Nephron (organoid): ENCODE results near the gene FMNL2.
A peak's percentile ranks its signal among the peaks of the same experiment; 100 is the strongest.

Experiments used
- H3K27ac Mint-ChIP-seq, 3 experiments: 2 replicates each; pipeline ENCODE4 v1.8.0; 2020; ENCODE audit warnings: mixed read lengths in 3 of 3, mild to moderate bottlenecking in 2 of 3, moderate library complexity in 1 of 3
- H3K27me3 Mint-ChIP-seq: 2 replicates; pipeline ENCODE4 v1.8.0; 2021; ENCODE audit warnings: low read depth, mild to moderate bottlenecking, moderate library complexity, mixed read lengths
- H3K36me3 Mint-ChIP-seq: 2 replicates; pipeline ENCODE4 v1.8.0; 2020; ENCODE audit warnings: low read depth, mixed read lengths
- H3K4me1 Mint-ChIP-seq: 2 replicates; pipeline ENCODE4 v1.8.0; 2020; ENCODE audit warnings: mixed read lengths
- H3K4me3 Mint-ChIP-seq, 3 experiments: 2 replicates each; pipeline ENCODE4 v1.8.0; 2020; ENCODE audit warnings: mild to moderate bottlenecking in 3 of 3, mixed read lengths in 3 of 3, moderate library complexity in 2 of 3
- H3K9me3 Mint-ChIP-seq: 2 replicates; pipeline ENCODE4 v1.8.0; 2020; ENCODE audit warnings: mixed read lengths
- TF ChIP-seq, protein P1 (sequence below), 3 experiments: fragments of 200-600 bp; sonication (generic); IDR thresholded peaks; one replicate each; pipeline ENCODE4 v1.5.0; 2021; ENCODE audit warnings: antibody characterized with exemption in 3 of 3; ENCODE audit not compliant: unreplicated experiment in 3 of 3

The FMNL2 gene

DNA sequence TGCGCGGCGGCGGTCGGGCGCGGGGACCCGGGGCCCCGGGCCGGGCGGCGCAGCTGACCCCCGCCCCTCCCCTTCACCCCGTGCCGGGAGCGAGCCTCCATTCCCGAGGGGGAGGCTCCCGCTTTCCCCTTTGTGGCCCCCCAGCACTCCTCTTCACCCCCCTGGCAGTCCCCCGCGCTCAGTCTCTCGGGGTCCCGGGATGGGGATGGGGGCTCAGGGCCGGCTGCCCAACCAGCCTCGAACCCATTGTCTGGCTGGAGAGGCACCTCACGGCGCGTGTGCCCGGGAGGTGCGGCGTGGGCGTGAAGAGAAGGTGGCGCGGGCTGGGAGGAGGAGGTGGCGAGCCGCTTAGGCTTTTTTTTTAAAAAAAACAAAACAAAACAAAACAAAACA is 748 bp downstream of the FMNL2 start:
- Mint-ChIP-seq H3K9me3 (no peaks in the 10 kb centered on the region), H3K27me3 (no peaks in the 10 kb centered on the region), H3K4me1 (peaks cover 45% of the 10 kb centered on the region), H3K27ac (no peak overlapping the region), H3K36me3 (no peaks in the 10 kb centered on the region), H3K4me3 (peak overlapping the region; percentile 88 to 97 (median 91))
- TF ChIP-seq, protein P1, sequence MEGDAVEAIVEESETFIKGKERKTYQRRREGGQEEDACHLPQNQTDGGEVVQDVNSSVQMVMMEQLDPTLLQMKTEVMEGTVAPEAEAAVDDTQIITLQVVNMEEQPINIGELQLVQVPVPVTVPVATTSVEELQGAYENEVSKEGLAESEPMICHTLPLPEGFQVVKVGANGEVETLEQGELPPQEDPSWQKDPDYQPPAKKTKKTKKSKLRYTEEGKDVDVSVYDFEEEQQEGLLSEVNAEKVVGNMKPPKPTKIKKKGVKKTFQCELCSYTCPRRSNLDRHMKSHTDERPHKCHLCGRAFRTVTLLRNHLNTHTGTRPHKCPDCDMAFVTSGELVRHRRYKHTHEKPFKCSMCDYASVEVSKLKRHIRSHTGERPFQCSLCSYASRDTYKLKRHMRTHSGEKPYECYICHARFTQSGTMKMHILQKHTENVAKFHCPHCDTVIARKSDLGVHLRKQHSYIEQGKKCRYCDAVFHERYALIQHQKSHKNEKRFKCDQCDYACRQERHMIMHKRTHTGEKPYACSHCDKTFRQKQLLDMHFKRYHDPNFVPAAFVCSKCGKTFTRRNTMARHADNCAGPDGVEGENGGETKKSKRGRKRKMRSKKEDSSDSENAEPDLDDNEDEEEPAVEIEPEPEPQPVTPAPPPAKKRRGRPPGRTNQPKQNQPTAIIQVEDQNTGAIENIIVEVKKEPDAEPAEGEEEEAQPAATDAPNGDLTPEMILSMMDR (IDR thresholded peaks at IDR 0.05; ENCODE audit: unreplicated experiment in 3 of 3) = no peak

DNA sequence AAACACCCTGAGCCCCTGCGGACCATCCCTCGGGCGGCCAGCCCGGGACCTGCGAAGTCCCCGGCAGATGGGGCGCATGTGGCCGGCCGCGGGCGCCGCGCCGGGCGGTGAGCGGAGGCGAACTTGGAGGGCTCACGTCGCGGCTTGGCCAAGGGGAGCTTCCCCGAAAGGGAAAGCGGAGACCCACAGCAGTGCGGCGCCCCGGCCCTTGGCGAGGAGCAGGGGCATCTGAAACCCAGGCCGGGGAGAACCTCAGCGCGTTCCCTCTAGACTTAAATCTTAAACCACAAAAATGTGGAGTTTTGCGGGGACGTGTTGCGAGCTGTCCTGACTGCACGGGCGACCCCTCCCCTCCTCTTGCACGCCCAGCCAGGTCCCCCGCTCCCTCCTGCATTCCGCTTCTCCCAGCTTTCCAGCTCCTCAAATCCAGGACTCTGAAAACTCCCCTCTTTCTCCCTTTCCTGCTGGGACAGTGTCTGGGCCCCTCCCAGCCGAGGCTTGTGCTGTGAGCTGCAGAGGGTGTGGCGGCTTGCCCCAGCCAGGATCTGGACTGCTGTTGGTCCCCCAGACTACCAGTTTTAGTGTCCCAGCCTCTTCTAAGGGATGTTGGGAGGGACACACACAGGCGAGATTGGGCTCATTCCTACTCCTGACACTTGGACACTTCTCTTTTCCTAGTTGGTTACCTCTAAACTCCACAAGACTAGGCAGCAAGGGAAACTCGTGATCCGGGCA is 1.3 kb downstream of the FMNL2 start:
- Mint-ChIP-seq H3K4me1 (peaks cover 46% of the 10 kb centered on the region), H3K36me3 (no peaks in the 10 kb centered on the region), H3K9me3 (no peaks in the 10 kb centered on the region), H3K27me3 (no peaks in the 10 kb centered on the region), H3K27ac (peak overlapping the region; percentile 86 to 92 (median 87)), H3K4me3 (peak overlapping the region; percentile 88 to 97 (median 91))
- TF ChIP-seq, protein P1 (IDR thresholded peaks at IDR 0.05; ENCODE audit: unreplicated experiment in 3 of 3) = no peak

DNA sequence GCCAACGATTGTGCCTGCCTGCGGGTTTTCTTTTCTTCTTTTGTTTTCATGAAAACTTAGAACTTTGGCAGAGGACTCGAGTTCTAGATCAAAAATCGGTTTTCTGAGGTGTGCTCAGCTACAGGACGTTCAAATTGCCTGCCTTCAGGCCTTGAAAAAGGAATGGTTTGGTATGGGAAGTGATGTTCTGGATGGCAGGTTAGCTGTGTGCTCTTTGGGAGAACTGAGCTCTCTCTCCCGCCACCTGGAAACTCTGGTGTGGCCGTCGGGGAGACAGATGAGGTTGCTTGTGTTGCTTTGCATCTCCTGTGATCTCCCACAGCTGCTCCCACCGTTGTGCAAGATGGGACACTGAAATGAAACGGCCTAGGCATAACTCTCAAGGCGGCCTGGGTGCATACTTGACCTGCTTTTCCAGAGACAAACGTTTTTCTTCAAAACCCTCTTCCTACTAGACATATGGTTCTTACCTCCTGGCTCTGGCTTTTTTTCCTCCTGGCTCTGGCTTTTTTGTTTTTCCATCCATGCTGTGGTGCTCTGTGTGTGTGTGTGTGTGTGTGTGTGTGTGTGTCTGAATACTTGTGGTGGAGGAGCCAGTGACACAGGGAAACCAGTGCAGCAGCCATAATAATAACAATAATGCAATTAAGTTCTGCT is 2.0 kb downstream of the FMNL2 start:
- H3K27me3 Mint-ChIP-seq = no peaks in the 10 kb centered on the region
- TF ChIP-seq, protein P1 (IDR thresholded peaks at IDR 0.05; ENCODE audit: unreplicated experiment in 3 of 3) = no peak
- no peaks in the 10 kb centered on the region for H3K9me3 Mint-ChIP-seq
- H3K27ac Mint-ChIP-seq = peak overlapping the region; percentile 86 to 92 (median 87)
- peaks cover 48% of the 10 kb centered on the region for H3K4me1 Mint-ChIP-seq
- no peaks in the 10 kb centered on the region for H3K36me3 Mint-ChIP-seq
- H3K4me3 Mint-ChIP-seq = peak overlapping the region; percentile 88 to 97 (median 91)

DNA sequence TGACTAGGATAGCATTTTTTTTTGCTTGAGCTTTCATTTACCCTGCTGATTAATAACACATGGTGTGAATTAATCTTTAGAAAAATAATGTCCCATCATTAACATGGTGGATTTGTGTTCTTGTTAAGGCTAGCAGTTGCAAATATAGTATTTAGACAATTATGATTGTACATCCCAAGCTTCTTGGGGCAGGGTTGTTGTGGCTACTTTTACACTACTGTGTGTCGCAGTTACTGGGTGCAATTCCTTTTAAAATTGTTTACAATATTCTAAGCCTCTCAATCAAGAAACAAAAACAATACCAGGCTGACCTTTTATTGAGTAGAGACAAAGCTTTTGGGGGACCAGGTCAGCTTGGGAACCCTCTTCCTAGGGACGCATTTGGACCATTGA is 2.5 kb downstream of the FMNL2 start:
- Mint-ChIP-seq H3K27ac (peak overlapping the region; percentile 87 to 92 (median 89)), H3K9me3 (no peaks in the 10 kb centered on the region), H3K27me3 (no peaks in the 10 kb centered on the region), H3K4me3 (peak overlapping the region; percentile 88 to 97 (median 91)), H3K4me1 (peaks cover 48% of the 10 kb centered on the region), H3K36me3 (peaks cover 2% of the 10 kb centered on the region)
- TF ChIP-seq, protein P1 (IDR thresholded peaks at IDR 0.05; ENCODE audit: unreplicated experiment in 3 of 3) = no peak

DNA sequence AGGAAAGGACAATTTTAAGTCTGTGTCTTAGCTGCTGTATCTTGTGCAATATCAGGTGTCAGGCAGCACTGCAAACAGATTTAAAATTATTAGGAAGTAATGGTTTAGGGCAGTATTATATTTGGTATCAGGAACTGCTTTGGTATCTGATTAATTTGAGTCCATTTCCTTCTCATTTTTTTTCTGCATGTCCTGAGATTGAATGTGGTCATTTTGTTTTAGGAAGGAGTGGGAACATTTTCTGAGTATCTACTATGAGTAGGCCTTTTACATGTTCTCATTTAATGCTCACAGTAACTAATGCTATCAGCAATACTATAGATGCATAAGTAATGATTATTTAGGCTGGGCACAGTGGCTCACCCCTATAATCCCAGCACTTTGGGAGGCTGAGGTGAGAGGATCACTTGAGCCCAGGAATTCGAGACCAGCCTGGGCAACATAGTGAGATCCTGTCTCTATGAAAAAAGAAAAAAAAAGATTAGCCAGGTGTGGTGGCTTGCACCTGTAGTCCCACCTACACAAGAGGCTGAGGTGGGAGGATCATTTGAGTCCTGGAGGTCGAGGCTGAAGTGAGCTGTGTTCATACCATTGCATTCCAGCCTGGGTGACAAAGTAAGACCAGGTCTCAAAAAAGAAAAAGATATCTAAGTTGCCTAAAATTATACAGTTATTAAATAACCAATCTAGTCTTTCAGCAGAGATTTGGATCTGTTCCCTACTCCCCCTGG is 4.7 kb downstream of the FMNL2 start:
- peaks cover 17% of the 10 kb centered on the region for H3K36me3 Mint-ChIP-seq
- H3K27ac Mint-ChIP-seq = peak overlapping the region in 2 of 3 experiments; percentile 58 to 65
- H3K4me3 Mint-ChIP-seq = peak overlapping the region in 1 of 3 experiments; percentile 13
- H3K4me1 Mint-ChIP-seq = peaks cover 42% of the 10 kb centered on the region
- no peaks in the 10 kb centered on the region for H3K27me3 Mint-ChIP-seq
- H3K9me3 Mint-ChIP-seq = no peaks in the 10 kb centered on the region
- TF ChIP-seq, protein P1 (IDR thresholded peaks at IDR 0.05; ENCODE audit: unreplicated experiment in 3 of 3) = no peak
